NCI-H82 (cell line): ENCODE results near the gene SPRY4.
A peak's percentile ranks its signal among the peaks of the same experiment; 100 is the strongest.
"Not testable (repeated sequence)": the region's sequence is repeated elsewhere in the genome, so short reads cannot be mapped to it uniquely, and the experiment has no call there.

Source experiments
- DNase-seq: peaks from one replicate; lab custom pipeline; 2025; lab: John Stamatoyannopoulos, UW

Gene SPRY4

GRCh38 chr5:142293486-142293885 is 31.3 kb downstream of the SPRY4 start:
- DNase-seq = no peak

GRCh38 chr5:142292808-142293207 is 32.0 kb downstream of the SPRY4 start:
- no peak for DNase-seq

- DNase-seq = no peak
These were observed 32.6 kb downstream of the SPRY4 start for GRCh38 chr5:142292249-142292648.

- peak; percentile 93 for DNase-seq
These were observed 34.1 kb downstream of the SPRY4 start for GRCh38 chr5:142290577-142291299.

- no peak for DNase-seq
These were observed 34.9 kb downstream of the SPRY4 start for GRCh38 chr5:142289708-142290576.

GRCh38 chr5:142287973-142288313 is 36.9 kb downstream of the SPRY4 start:
- no peak for DNase-seq

- no peak for DNase-seq
These were observed 37.5 kb downstream of the SPRY4 start for GRCh38 chr5:142287096-142287972.

- no peak for DNase-seq
These were observed 38.7 kb downstream of the SPRY4 start for GRCh38 chr5:142286111-142286510.

- no peak for DNase-seq
These were observed 41.5 kb downstream of the SPRY4 start for GRCh38 chr5:142283304-142283703.

GRCh38 chr5:142281966-142282365 is 42.9 kb downstream of the SPRY4 start:
- no peak for DNase-seq

GRCh38 chr5:142281008-142281367 is 43.8 kb downstream of the SPRY4 start:
- DNase-seq = no peak

- peak; percentile 19 for DNase-seq
These were observed 44.5 kb downstream of the SPRY4 start for GRCh38 chr5:142280066-142281007.

- no peak for DNase-seq
These were observed 46.2 kb downstream of the SPRY4 start for GRCh38 chr5:142278627-142279026.

GRCh38 chr5:142277796-142278195 is 47.0 kb downstream of the SPRY4 start:
- no peak for DNase-seq

GRCh38 chr5:142276517-142276916 is 48.3 kb downstream of the SPRY4 start:
- no peak for DNase-seq

GRCh38 chr5:142275496-142275895 is 49.3 kb downstream of the SPRY4 start:
- no peak for DNase-seq

GRCh38 chr5:142272596-142272995 is 52.2 kb downstream of the SPRY4 start:
- DNase-seq = not testable (repeated sequence)

- DNase-seq = not testable (repeated sequence)
These were observed 60.7 kb downstream of the SPRY4 start for GRCh38 chr5:142264084-142264483.

- DNase-seq = no peak
These were observed 61.5 kb downstream of the SPRY4 start for GRCh38 chr5:142263346-142263745.

GRCh38 chr5:142262683-142263082 is 62.1 kb downstream of the SPRY4 start:
- DNase-seq = no peak
